Activated CD8-positive, alpha-beta memory T cell treated with anti-CD3 and anti-CD28 coated beads, Interleukin-2, amount 50 U/mL, for 48 hours (primary cell): ENCODE results near the gene CACHD1.
"Not testable (repeated sequence)": the region's sequence is repeated elsewhere in the genome, so short reads cannot be mapped to it uniquely, and the experiment has no call there.

Experiments used
- DNase-seq: peaks from one replicate; pipeline ENCODE4 v3.0.0-alpha.2; 2020

The CACHD1 gene

GRCh38 chr1:64715186-64715585, 245.3 kb downstream of the CACHD1 start:
- no peak for DNase-seq

GRCh38 chr1:64721135-64721534, 251.2 kb downstream of the CACHD1 start:
- DNase-seq, result no peak

GRCh38 chr1:64721576-64722145, 251.7 kb downstream of the CACHD1 start:
- no peak for DNase-seq

GRCh38 chr1:64727861-64728260, 257.9 kb downstream of the CACHD1 start:
- no peak for DNase-seq

- no peak for DNase-seq
Observed at GRCh38 chr1:64733581-64734286, 263.8 kb downstream of the CACHD1 start.

GRCh38 chr1:64734287-64734652, 264.3 kb downstream of the CACHD1 start:
- no peak for DNase-seq

- DNase-seq, result not testable (repeated sequence)
Observed at GRCh38 chr1:64740687-64741086, 270.8 kb downstream of the CACHD1 start.
